Measurements from ENCODE around the gene CTAG2. TPM values are rescaled to one million over a fixed set of nuclear protein-coding genes. Genes with fewer than 3 reads are reported as not detected.

Gene CTAG2
- not detected in 2 replicates for total RNA-seq

GRCh38 chrX:154653413-154653812 lies at the start of gene CTAG2:
Gene CTAG2, minus strand, starts transcription at chrX:154653579. Its CDS starts 64 bp downstream, at chrX:154653515.

DNA sequence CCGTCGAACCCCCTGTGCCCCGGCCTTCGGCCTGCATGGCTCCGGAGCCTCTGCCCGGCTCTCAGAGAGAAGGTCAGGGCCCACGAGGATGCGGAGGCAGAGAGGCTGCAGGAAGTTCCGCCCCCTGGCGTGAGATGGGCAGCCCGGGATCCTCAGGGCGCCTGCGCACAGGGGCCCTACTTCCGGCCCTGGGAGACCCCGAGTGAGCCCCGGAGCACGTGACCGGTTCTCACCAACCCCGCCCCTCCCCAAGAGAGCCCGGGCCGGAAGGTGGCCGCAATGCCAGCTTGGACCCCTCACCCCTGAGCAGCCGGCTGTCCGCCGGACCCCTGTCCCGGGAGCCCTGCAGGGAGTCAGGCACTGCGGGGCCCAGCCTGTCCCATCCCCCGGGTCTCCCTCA lies 34.2 kb downstream of the CTAG2 start, which contains the start of gene CTAG1B:
Gene CTAG1B, minus strand, starts transcription at position 101 of the 400 bp plus-strand sequence. Its CDS starts 64 bp downstream, at position 37.

Other genes with a start within 250 kb of the CTAG2 start
- gene DNASE1L1, start 244.3 kb downstream of the CTAG2 start, total RNA-seq = 65.9 and 68.6 TPM in 2 replicates
- gene TAFAZZIN, start 242.0 kb downstream of the CTAG2 start, total RNA-seq = 10.8 and 14.1 TPM in 2 replicates
- 46.6 and 57.0 TPM in 2 replicates for gene ATP6AP1, start 224.9 kb downstream of the CTAG2 start, total RNA-seq
- gene GDI1, start 216.4 kb downstream of the CTAG2 start, total RNA-seq = 58.6 and 81.1 TPM in 2 replicates
- 101 and 107 TPM in 2 replicates for gene FAM50A, start 209.4 kb downstream of the CTAG2 start, total RNA-seq
- gene PLXNA3, start 195.3 kb downstream of the CTAG2 start, total RNA-seq = 6.7 and 17.0 TPM in 2 replicates
- 13.7 and 18.5 TPM in 2 replicates for gene LAGE3, start 174.3 kb downstream of the CTAG2 start, total RNA-seq
- gene UBL4A, start 167.0 kb downstream of the CTAG2 start, total RNA-seq = 30.3 and 39.9 TPM in 2 replicates
- 11.8 and 22.7 TPM in 2 replicates for gene SLC10A3, start 162.9 kb downstream of the CTAG2 start, total RNA-seq
- 32.1 and 41.6 TPM in 2 replicates for gene FAM3A, start 137.3 kb downstream of the CTAG2 start, total RNA-seq
- gene G6PD, start 106.7 kb downstream of the CTAG2 start, total RNA-seq = 90.3 and 91.0 TPM in 2 replicates
- gene IKBKG, start 106.0 kb downstream of the CTAG2 start, total RNA-seq = 13.4 and 13.7 TPM in 2 replicates
- 0.18 TPM in 1 of 2 replicates, not detected in the other for gene CTAG1A, start 68.4 kb downstream of the CTAG2 start, total RNA-seq
- gene CTAG1B, start 34.3 kb downstream of the CTAG2 start, total RNA-seq = not detected in 2 replicates
- gene GAB3, start 97.5 kb upstream of the CTAG2 start, total RNA-seq = 2.7 and 5.0 TPM in 2 replicates
- 24.7 and 36.7 TPM in 2 replicates for gene DKC1, start 109.3 kb upstream of the CTAG2 start, total RNA-seq
- 30.3 and 33.7 TPM in 2 replicates for gene MPP1, start 151.9 kb upstream of the CTAG2 start, total RNA-seq
- not detected in 2 replicates for gene SMIM9, start 181.1 kb upstream of the CTAG2 start, total RNA-seq
- 1.1 and 1.3 TPM in 2 replicates for gene F8A1, start 232.8 kb upstream of the CTAG2 start, total RNA-seq